ENCODE results near the gene TMED5.
"Not testable (repeated sequence)": the region's sequence is repeated elsewhere in the genome, so short reads cannot be mapped to it uniquely, and the experiment has no call there.

The TMED5 gene

GRCh38 chr1:93164816-93165215 lies 15.4 kb downstream of the TMED5 start:
- H3K36me3 Mint-ChIP-seq (ENCODE audit: low read depth) = peaks cover 73% of the 10 kb centered on the region
- peak overlapping the region; percentile 50 for H3K27ac Mint-ChIP-seq
- no peaks in the 10 kb centered on the region for H3K4me1 Mint-ChIP-seq
- peaks cover 41% of the 10 kb centered on the region for H3K9me3 Mint-ChIP-seq
- no peak for TF ChIP-seq CTCF (IDR thresholded peaks at IDR 0.05)
- H3K27me3 Mint-ChIP-seq (ENCODE audit: low read depth, poor library complexity) = peaks cover 4% of the 10 kb centered on the region
- no peak overlapping the region for H3K4me3 Mint-ChIP-seq
- no peak for DNase-seq

GRCh38 chr1:93163314-93163713 lies 16.9 kb downstream of the TMED5 start:
- Mint-ChIP-seq H3K9me3 (peaks cover 27% of the 10 kb centered on the region), H3K36me3 (ENCODE audit: low read depth) (peaks cover 72% of the 10 kb centered on the region)
- not testable (repeated sequence) for H3K4me3 Mint-ChIP-seq; DNase-seq; H3K4me1 Mint-ChIP-seq; H3K27ac Mint-ChIP-seq; H3K27me3 Mint-ChIP-seq (ENCODE audit: low read depth, poor library complexity)

GRCh38 chr1:93159337-93159736 lies 20.9 kb downstream of the TMED5 start:
- Mint-ChIP-seq H3K27ac (peak overlapping the region; percentile 47), H3K4me1 (no peaks in the 10 kb centered on the region), H3K9me3 (no peaks in the 10 kb centered on the region), H3K36me3 (ENCODE audit: low read depth) (peaks cover 55% of the 10 kb centered on the region), H3K4me3 (no peak overlapping the region), H3K27me3 (ENCODE audit: low read depth, poor library complexity) (no peaks in the 10 kb centered on the region)
- DNase-seq = no peak
- TF ChIP-seq CTCF (IDR thresholded peaks at IDR 0.05) = no peak

- Mint-ChIP-seq H3K27me3 (ENCODE audit: low read depth, poor library complexity) (no peaks in the 10 kb centered on the region), H3K27ac (peak overlapping the region; percentile 45), H3K4me3 (no peak overlapping the region), H3K9me3 (no peaks in the 10 kb centered on the region), H3K36me3 (ENCODE audit: low read depth) (peaks cover 37% of the 10 kb centered on the region), H3K4me1 (peaks cover 8% of the 10 kb centered on the region)
- no peak for DNase-seq
- TF ChIP-seq CTCF (IDR thresholded peaks at IDR 0.05) = no peak
Observed at GRCh38 chr1:93155335-93155734, 24.9 kb downstream of the TMED5 start.

- no peaks in the 10 kb centered on the region for H3K27me3 Mint-ChIP-seq (ENCODE audit: low read depth, poor library complexity)
- no peak overlapping the region for H3K4me3 Mint-ChIP-seq
- H3K9me3 Mint-ChIP-seq = no peaks in the 10 kb centered on the region
Observed at GRCh38 chr1:93154898-93155297, 25.3 kb downstream of the TMED5 start.

GRCh38 chr1:93152835-93153234 lies 27.4 kb downstream of the TMED5 start:
- no peak for TF ChIP-seq CTCF (IDR thresholded peaks at IDR 0.05)
- no peaks in the 10 kb centered on the region for H3K9me3 Mint-ChIP-seq
- H3K4me1 Mint-ChIP-seq = peaks cover 8% of the 10 kb centered on the region
- H3K27me3 Mint-ChIP-seq (ENCODE audit: low read depth, poor library complexity) = no peaks in the 10 kb centered on the region
- no peak for DNase-seq
- no peak overlapping the region for H3K4me3 Mint-ChIP-seq
- H3K36me3 Mint-ChIP-seq (ENCODE audit: low read depth) = peaks cover 41% of the 10 kb centered on the region
- no peak overlapping the region for H3K27ac Mint-ChIP-seq

More at GRCh38 chr1:93154898-93155297, 25.3 kb downstream of the TMED5 start:
- H3K27ac Mint-ChIP-seq = no peak overlapping the region
- no peak for DNase-seq
- H3K4me1 Mint-ChIP-seq = peaks cover 8% of the 10 kb centered on the region
- no peak for TF ChIP-seq CTCF (IDR thresholded peaks at IDR 0.05)
- peaks cover 41% of the 10 kb centered on the region for H3K36me3 Mint-ChIP-seq (ENCODE audit: low read depth)
